NCI-H526 (cell line): ENCODE results near the gene MAP4K2.
"Not testable (repeated sequence)": the region's sequence is repeated elsewhere in the genome, so short reads cannot be mapped to it uniquely, and the experiment has no call there.

Experiments used
- DNase-seq, 2 experiments: peaks; one replicate each; lab custom pipeline; 2025; lab: John Stamatoyannopoulos, UW

MAP4K2 gene

GRCh38 chr11:64838600-64839334, 35.8 kb upstream of the MAP4K2 start:
- DNase-seq, result no peak

GRCh38 chr11:64837887-64838351, 34.9 kb upstream of the MAP4K2 start:
- DNase-seq, result no peak

- no peak for DNase-seq
These were observed 33.5 kb upstream of the MAP4K2 start for GRCh38 chr11:64836448-64837072.

GRCh38 chr11:64835616-64836447, 32.8 kb upstream of the MAP4K2 start:
- DNase-seq, result no peak

GRCh38 chr11:64834723-64835615, 32.0 kb upstream of the MAP4K2 start:
- DNase-seq, result no peak

- no peak for DNase-seq
These were observed 31.2 kb upstream of the MAP4K2 start for GRCh38 chr11:64834031-64834722.

GRCh38 chr11:64833509-64833908, 30.5 kb upstream of the MAP4K2 start:
- DNase-seq, result no peak

- no peak for DNase-seq
These were observed 30.1 kb upstream of the MAP4K2 start for GRCh38 chr11:64833198-64833502.

GRCh38 chr11:64832467-64833197, 29.6 kb upstream of the MAP4K2 start:
- DNase-seq, result no peak

- no peak for DNase-seq
These were observed 28.4 kb upstream of the MAP4K2 start for GRCh38 chr11:64831411-64831891.

- no peak for DNase-seq
These were observed 26.7 kb upstream of the MAP4K2 start for GRCh38 chr11:64829536-64830251.

- DNase-seq, result no peak
These were observed 24.4 kb upstream of the MAP4K2 start for GRCh38 chr11:64827451-64827839.

- no peak for DNase-seq
These were observed 23.8 kb upstream of the MAP4K2 start for GRCh38 chr11:64826578-64827450.

- DNase-seq, result no peak
These were observed 23.0 kb upstream of the MAP4K2 start for GRCh38 chr11:64826062-64826461.

GRCh38 chr11:64823568-64824119, 20.6 kb upstream of the MAP4K2 start:
- no peak for DNase-seq

- DNase-seq, result no peak
These were observed 14.5 kb upstream of the MAP4K2 start for GRCh38 chr11:64817476-64817875.

- DNase-seq, result not testable (repeated sequence)
These were observed 12.4 kb upstream of the MAP4K2 start for GRCh38 chr11:64815433-64815832.

GRCh38 chr11:64814712-64815187, 11.7 kb upstream of the MAP4K2 start:
- DNase-seq, result no peak
